GM21360 (cell line): ENCODE results near the gene SLFN11.
"Not testable (repeated sequence)": the region's sequence is repeated elsewhere in the genome, so short reads cannot be mapped to it uniquely, and the experiment has no call there.

Experiments
- ATAC-seq: cut with Tn5 transposase; IDR thresholded peaks from one replicate; pipeline ENCODE4 v1.9.1; 2021; ENCODE audit warnings: mild to moderate bottlenecking, moderate library complexity; ENCODE audit not compliant: unreplicated experiment

SLFN11 gene

DNA sequence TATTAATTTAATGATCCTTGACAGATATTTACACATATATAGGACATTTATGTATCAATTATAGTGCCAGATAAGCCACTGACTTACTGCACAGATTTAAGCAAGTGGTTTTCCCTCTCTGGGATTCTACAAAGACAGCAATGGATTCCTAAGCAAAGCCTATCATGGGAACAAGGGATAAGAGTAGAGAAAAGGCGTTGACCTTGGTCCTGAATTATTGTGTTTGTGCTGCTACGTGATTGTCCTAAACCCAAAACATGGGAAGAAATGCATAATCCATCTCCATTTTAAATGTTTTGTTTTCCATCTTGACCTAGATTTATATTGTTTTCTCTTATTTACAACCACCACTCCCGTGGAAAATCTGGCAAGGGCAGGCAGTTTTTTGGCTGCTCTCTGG, 14.0 kb downstream of the SLFN11 start:
- ATAC-seq, result no peak

DNA sequence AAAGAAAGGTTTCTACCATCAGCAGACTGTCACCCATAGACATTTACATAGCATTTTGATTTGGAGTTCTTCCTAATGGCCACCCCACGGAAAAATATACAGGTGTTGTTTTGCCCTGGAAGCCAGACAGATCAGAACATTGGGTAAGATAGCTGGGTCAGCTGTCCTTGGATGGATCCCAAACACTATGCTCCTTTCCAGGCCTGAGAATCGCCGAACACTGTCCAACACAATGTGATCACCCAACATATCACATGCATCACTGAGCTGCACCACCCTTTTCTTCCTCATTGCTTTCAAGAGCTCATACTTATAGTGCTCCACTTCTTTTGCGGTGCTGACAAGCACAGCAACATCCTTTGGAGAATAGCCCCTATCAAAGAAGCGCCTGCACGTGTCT, 21.1 kb downstream of the SLFN11 start:
- no peak for ATAC-seq

DNA sequence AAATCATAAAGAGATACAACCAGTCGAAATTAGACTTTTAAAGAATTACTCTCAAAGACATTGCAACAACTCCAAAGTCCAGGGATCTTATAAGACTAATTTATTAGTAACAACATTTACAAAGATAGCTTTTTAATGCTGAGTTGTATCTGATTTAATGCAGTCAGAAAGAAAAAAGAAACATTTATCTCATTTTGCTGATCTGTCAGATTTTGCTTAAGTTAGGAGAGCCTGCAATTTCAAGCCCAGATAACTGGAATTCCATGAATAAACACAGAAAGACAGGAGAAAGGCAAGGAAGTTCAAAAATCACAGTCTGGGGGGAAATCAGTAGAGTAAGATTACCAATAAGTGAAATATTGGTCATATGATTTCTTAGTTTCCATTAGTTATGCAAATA, 22.9 kb downstream of the SLFN11 start:
- ATAC-seq, result no peak

DNA sequence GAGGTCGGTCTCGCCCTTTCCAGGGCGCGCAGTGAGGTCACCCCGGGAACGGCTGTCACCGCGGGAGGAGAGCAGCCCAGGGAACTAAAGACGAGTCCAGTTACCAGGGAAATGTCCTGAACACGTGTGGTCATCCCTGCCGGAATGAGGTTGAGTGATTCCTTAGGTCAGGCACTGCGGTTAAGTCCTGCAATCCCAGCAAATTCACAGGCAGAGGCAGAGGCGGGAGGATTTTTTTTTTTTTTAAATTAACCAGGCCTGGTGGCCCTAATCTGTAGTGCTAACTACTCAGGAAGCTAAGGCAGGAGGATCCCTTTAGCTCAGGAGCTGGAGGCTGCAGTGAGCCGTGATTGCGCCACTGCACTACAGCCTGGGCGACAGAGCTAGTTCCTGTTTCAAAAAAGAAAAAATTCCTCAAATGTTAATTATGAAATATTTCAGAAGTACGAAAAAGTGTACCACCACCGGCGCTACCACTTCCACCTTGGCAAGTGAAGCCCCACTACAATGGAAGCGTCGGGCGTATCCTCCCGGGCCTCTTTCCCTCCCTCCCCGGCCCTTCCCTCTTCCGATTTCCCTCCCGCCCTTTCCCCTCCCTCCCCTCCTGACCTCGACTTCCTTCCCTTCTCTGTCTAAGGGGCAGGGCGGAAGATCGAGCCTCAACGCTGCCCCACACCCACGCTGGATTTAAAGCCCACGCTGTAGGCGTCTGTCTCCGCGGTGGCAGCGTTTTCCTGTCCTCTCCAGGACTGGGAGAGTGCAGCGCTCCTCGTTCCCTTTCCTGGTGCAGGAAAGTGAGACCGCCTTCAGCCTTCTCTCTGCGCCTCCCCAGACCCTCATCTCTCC, 27.3 kb downstream of the SLFN11 start:
- ATAC-seq, result no peak

DNA sequence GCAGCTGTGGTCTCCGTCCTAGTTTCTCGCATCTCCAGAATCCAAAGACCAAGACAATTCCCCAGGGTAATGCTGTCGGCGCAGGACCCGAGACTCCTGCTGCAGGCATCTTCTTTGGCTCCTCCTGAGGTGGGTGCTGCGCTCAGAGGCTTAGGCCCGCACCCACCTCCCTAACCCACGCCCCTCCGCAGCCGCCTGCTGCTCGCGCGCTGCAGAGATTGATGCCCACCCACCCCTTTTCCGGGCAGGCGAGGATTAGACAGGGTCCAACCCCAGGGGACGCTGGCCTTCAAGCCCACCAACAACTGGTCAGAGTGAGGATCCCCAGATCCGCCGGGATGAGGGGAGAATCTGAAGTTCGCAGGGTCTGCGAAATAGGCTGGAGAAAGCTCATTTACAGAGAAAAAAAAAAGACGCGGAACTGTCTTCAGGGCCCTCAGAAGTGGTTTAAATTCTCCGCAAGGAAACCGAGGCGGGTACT, 27.9 kb downstream of the SLFN11 start:
- no peak for ATAC-seq

DNA sequence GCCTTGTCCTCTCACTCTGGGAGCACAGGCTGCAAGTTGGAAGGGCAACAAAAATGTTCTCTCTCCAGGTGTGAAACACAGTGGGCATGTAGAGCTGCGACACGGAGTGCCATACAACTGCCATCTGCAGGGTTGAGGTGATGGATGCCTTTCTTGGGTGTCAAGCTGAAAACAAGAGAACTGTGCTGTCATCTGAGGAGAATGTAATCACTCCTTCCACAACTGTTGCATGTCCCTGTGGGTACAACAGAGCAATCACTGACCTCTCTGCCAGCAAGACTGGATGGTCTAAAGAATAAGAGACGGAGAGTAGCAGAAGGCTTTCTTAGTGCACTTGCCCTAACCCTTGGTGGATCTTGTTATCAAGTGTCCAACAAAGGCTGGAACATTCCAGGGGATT, 29.2 kb downstream of the SLFN11 start:
- no peak for ATAC-seq

DNA sequence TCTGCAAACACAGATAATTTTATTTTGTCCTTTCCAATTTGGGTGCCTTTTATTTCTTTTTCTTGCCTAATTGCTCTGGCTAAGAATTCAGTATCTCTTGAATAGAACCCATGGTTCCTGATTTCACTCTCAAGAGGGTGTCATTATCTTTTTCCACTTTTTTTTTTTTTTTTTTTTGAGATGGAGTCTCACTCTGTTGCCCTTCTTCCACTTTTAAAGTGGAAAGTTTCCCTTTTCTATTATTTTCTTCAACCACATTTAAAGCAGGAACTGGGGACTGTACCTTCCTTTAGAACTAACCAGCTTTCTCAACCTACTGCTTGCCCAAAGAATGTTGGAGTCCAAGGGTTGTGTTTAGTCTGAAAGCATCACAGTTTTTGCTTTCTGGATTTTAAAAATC, 31.1 kb downstream of the SLFN11 start:
- ATAC-seq, result no peak

DNA sequence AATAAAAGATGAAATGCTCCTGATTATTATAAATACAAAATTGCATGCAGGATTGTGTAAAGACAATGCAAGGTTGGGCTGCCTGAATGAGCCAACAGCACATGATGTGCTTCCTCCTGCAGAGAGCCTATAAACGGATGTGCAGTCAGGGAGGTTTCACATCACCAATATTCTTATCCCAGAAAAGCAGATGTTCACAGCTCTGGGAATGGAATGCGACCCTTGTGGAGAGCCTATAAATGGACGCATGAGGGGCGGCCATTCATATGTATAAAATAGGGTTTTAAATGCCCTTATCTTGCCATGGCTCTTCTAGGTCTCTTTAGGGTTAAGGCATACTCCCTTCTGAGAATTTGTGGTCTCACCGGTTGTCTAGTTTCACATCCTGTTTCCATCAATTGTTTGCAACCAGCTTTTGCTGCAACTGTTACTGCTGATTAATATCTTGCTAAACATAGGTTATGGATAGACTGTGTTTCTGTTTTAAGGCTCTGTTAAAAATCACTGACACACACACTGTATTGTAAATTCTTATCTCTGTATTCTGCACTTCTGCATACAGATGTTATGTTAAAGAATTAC, 31.9 kb downstream of the SLFN11 start:
- no peak for ATAC-seq

DNA sequence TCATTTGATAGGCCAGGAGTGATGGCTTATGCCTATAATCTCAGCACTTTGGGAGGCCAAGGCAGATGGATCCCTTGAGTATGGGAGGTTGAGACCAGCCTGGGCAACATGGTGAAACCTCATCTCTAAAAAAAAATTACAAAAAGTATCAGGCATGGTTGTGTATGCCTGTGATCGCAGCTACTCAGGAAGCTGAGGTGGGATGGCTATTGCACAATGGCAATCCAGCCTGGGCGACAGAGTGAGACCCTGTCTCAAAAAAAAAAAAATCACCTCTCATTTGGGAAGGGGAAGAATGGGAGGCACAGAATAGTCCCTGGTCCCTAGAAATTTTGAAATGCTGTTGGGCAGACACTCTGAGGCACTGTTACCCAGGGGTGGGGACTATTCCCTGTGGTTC, 35.2 kb downstream of the SLFN11 start:
- no peak for ATAC-seq

DNA sequence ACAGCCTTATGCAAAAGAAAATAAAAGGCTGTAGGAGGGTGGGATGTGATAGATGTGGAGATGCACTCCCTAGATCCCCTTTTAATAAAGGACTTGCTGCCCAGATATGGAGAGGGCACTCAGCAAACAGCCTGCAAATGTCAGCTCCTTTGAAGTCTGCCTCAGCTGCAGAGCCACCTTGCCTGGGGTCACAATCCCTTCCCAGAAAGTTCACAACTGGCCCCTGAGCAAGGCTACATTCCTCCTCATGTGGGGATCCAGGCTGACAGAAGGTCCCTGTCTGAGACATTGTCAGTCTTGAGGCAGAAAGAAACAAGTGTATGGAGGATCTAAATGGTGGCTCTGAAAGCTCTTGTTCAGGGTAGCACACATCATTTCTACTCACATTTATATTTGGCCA, 36.1 kb downstream of the SLFN11 start:
- no peak for ATAC-seq

DNA sequence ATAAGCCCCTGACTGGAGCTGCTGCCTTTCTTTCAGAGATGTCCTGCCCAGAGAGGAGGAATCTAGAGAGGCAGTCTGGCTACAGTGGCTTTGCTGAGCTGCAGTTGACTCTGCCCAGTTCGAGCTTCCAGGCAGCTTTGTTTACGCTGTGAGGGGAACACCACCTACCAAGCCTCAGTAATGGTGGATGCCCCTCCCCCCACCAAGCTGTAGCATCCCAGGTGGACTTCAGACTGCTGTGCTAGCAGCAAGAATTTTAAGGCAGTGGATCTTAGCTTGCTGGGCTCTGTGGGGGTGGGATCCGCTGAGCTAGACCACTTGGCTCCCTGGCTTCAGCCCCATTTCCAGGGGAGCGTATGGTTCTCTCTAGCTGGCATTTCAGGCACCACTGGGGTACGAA, 39.8 kb downstream of the SLFN11 start:
- ATAC-seq, result not testable (repeated sequence)

DNA sequence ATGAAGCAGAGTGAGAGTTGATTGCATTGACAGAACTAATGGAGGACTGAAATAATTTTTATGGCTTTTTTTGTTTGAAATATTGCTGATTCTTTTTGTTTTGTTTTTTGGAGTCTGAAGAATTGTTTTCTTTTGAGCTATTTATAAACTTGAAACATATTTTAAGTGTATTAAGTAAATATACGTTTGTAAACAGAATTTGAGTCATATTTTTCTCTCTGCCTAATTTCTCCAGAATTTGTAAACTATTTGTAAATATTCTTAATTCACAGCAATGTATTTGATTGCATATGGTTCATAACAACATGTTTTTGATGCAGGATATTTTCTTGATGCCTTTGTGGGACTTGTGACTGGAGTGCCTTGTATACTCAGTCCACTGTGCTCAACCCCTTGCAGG, 50.7 kb downstream of the SLFN11 start:
- ATAC-seq, result no peak

DNA sequence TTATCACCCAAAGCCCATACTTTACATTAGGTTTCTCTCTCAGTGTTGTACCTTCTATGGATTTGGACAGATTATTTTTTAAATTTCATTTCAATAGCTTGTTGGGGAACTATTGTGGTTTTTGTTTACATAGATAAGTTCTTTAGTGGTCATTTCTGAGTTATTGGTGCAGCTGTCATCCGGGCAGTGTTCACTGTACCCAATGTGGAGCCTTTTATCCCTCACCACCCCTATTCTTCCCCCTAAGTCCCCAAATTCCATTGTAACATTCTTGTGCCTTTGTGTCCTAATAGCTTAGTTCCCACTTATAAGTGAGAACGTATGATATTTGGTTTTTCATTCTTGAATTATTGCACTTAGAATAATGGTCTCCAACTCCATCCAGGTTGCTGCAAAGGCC, 57.5 kb downstream of the SLFN11 start:
- ATAC-seq, result no peak

DNA sequence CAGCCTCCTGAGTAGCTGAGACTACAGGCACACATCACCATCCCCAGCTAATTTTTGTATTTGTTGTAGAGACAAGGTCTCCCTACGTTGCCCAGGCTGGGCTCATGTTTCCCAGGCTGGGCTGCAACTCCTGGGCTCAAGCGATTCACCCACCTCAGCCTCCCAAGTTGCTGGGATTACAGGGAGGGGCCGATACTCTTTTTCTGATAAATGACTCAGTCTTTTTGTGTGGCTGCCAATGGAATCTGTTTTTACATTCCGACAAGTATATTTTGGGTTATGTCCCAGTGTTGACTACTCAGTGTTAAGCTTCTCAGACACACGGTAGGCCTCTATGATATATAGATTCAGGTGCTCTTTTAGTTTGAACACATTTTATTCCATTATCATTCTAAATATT, 58.1 kb downstream of the SLFN11 start:
- no peak for ATAC-seq

DNA sequence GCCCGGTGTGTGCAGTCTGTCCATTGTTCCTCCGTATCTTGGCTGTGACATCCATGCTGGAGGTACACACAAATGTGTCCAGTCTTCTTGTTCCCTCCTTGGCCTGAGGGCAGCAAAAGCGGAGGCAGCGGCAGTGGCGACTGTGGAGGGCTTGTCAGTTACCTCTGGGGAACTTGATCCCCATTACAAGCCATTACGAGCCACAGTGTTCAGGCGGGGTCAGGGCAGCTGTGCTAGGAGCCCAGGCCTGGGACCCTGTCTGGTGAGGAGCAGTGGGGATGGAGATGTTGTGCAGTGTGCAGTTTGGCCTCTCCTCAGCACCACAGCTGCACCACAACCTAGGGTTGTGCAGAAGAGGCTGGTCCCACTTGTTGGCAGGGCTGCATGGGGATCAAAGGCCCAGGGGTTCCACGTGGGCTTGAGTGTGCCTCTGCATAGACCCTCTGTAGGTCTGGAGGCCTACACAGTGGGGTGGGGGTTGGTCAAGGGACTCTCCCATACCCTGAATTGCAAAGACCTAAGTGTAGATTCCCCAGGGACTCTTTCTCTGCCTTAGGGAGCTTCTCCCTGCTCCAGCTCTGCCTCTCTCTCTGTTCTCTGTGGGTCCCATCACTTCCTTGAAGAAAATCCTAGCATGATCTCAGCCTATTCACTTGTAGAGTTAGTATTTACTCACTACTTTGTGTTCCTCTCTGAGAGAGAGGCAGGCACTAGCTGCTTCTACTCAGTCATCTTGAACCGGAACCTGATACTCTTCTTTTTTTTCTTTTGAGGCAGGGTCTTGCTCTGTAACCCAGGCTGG, 58.8 kb downstream of the SLFN11 start:
- ATAC-seq, result no peak

DNA sequence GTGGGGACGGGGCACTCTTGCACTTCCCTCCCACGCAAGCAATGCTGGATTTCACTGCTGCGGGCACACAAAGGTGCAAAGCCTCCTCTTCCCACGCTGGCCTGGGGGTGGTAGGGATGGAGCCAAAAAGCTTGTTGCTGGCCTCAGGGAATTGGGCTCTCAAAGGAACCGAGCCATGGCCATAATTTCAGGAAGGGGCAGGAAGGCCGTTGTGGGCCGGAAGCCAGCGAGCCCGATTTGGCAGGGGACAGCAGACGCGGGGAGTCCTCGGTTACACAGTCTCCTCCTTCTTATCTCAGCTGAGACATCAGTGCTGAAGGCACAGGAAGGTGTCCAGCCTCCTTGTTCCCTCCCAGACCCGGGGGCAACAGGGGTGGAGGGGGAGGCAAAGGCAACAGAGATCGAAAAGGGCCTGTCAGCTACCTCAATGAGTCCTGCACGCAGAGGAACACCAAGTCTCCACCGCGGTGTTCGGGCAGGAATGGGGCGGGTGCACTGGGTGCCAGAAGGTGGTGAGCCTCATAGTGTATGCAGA, 59.5 kb downstream of the SLFN11 start:
- ATAC-seq, result no peak

DNA sequence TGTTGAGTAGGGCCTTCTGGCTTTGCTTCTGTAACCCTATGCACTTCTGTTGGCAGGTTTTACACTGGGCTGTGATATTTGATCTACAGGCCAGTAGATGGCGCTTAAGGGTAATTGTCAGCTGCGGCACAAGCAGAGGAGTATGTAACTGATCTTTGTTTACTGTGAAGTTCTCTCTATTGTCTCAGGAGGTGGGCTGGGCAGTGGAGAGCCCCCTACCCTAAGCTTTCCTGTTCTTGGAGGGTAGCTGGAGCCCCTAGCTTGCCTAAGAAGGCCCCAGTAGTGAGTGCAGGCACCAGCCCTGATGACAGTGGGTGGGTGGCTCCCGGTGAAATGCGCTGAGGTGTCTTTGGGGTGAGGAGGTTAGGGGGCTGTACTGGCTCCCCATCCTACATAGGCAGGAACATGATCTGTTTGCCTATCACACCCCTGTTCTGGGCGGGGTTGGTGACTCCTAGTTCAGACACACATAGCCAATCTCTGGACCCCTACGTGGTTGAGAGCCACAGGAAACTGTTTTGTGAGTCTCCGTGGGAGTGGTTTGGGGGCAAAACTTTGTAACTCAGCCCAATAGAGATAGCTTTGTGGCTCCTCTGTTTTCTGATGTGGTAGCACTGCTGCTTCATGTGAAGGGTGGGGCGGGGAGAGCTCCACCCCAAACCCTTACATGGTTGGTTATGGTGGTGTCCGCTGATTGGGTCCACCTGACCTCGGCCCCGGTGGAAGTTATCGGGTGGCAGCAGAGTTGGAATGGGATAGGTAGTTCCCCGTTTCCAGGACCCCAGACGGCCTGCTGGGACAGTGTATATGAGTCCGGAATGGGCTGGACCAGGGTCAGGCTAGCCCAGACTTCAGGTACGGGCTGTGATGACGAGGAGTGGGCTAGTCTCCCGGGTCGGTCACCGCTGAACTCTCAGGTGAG, 60.4 kb downstream of the SLFN11 start:
- no peak for ATAC-seq

DNA sequence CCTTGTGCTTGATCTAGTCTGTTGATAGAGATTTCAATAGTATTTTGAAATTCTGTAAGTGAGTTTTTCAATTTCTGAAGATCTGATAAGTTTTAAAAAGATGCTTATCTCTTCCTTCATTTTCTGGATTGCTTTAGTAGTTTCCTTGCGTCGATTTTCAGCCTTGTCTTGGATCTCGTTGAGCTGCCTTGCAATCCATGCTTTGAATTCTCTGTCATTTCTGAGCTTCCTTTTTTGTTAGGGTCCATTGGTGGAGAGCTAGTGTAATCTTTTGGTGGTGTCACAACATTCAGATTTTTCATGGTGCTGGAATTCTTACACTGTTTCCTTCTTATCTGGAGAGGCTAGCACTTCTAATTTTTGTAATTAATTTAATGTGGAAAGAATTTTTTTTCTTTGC, 61.1 kb downstream of the SLFN11 start:
- ATAC-seq, result no peak

DNA sequence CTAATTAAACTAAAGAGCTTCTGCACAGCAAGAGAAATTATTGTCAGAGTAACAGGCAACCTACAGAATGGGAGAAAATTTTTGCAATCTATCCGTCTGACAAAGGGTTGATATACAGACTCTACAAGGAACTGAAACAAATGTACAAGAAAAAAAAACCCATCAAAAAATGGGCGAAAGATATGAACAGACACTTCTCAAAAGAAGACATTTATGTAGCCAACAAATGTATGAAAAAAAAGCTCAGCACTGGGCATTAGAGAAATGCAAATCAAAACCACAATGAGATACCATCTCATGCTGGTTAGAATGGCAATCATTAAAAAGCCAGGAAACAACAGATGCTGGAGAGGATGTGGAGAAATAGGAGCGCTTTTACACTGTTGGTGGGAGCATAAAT, 64.1 kb downstream of the SLFN11 start:
- not testable (repeated sequence) for ATAC-seq
